Measurements from ENCODE around the gene SMCR8. TPM values are rescaled to one million over a fixed set of nuclear protein-coding genes. Genes with fewer than 3 reads are reported as not detected.

Gene SMCR8
- total and polyA plus RNA-seq, 9 of the 15 experiments (the other 6 are each of a cell fraction or from before 2014, with no cell fraction given), result 0.25 to 8.8 (median 4.9) TPM

GRCh38 chr17:18363101-18364049 lies 48.3 kb downstream of the SMCR8 start, which contains the start of gene SHMT1 (continued):
- TF ChIP-seq ZBTB40 (IDR thresholded peaks at IDR 0.05), result no peak
- no peak for TF ChIP-seq ZBTB40 (CRISPR knock-in tag; IDR thresholded peaks at IDR 0.05)
- no peak for TF ChIP-seq PHF20 (IDR thresholded peaks at IDR 0.05; ENCODE audit: partially characterized antibody)
- no peak for TF ChIP-seq RAD21 (CRISPR knock-in tag; conservative IDR thresholded peaks at IDR 0.05 in 1 of 2, IDR thresholded peaks at IDR 0.05 in 1 of 2)
- no peak for TF ChIP-seq YBX1 (IDR thresholded peaks at IDR 0.05)
- TF ChIP-seq ZNF431 (CRISPR knock-in tag; IDR thresholded peaks at IDR 0.05), result no peak
- peak; percentile 76 for TF ChIP-seq NFYB (IDR thresholded peaks at IDR 0.05; ENCODE audit: extremely low read depth, insufficient read length)
- TF ChIP-seq NCOA1 (IDR thresholded peaks at IDR 0.05; ENCODE audit: low read depth), result no peak
- TF ChIP-seq NKRF (IDR thresholded peaks at IDR 0.05; ENCODE audit: borderline replicate concordance), result no peak
- TF ChIP-seq MYBL2 (IDR thresholded peaks at IDR 0.05; ENCODE audit: low read depth), result no peak
- TF ChIP-seq MYBL2 (CRISPR knock-in tag; IDR thresholded peaks at IDR 0.05; ENCODE audit: borderline replicate concordance), result no peak
- TF ChIP-seq HNRNPUL1 (IDR thresholded peaks at IDR 0.05; ENCODE audit: low read length), result no peak
- no peak for TF ChIP-seq ZNF551 (CRISPR knock-in tag; IDR thresholded peaks at IDR 0.05)
- peak; percentile 76; the same call in 1 of the 2 replicates for TF ChIP-seq RB1 (IDR thresholded peaks at IDR 0.05; ENCODE audit: low read depth)
- TF ChIP-seq ZFP30 (CRISPR knock-in tag; IDR thresholded peaks at IDR 0.05; ENCODE audit: borderline replicate concordance), result no peak
- no peak for TF ChIP-seq ZBTB12 (CRISPR knock-in tag; IDR thresholded peaks at IDR 0.05)

Data from K562 (cell line).